OCI-LY7 (cell line): Measurements from ENCODE around the gene TRIO. TPM values are rescaled to one million over a fixed set of nuclear protein-coding genes. Genes with fewer than 3 reads are reported as not detected.

Experiments
- BruUV-seq: library from RNA; stranded (reverse); fragments of 400-500 nt; replicated peaks from 2 replicates; lab custom pipeline; 2021; lab: Mats Ljungman, UMichigan
- CTCF ChIA-PET: fragments of 300-600 bp; sonication (Branson Sonifier 250); formaldehyde crosslinking; loops from one replicate; lab custom pipeline; 2022; ENCODE audit warnings: antibody characterized with exemption; ENCODE audit not compliant: unreplicated experiment; lab: Charles Lee
- POLR2A ChIA-PET: fragments of 300-600 bp; sonication (Branson Sonifier 250); formaldehyde crosslinking; loops from one replicate; lab custom pipeline; 2022; ENCODE audit warnings: antibody characterized with exemption; lab: Charles Lee
- DNase-seq: peaks from one replicate; pipeline ENCODE4 v3.0.0-alpha.2; 2015; ENCODE audit warnings: low spot score
- H2AFZ ChIP-seq: fragments of 200-600 bp; sonication (generic), shearing (Covaris generic); 2 replicates; pipeline ENCODE4 v1.6.1; 2014; ENCODE audit warnings: mild to moderate bottlenecking, antibody characterized with exemption, low read length, moderate library complexity
- H3K27ac ChIP-seq: fragments of 200-600 bp; sonication (generic); 2 replicates; pipeline ENCODE4 v1.5.1; 2014; ENCODE audit warnings: mixed run types, low read depth, mild to moderate bottlenecking, moderate library complexity, low read length, inconsistent platforms; ENCODE audit not compliant: poor library complexity, severe bottlenecking
- H3K36me3 ChIP-seq: fragments of 200-600 bp; sonication (generic); 2 replicates; pipeline ENCODE4 v1.6.1; 2014; ENCODE audit warnings: mild to moderate bottlenecking, antibody characterized with exemption, low read length, moderate library complexity, mixed read lengths; ENCODE audit not compliant: insufficient read depth
- H3K4me1 ChIP-seq: fragments of 200-600 bp; sonication (generic); 2 replicates; pipeline ENCODE4 v1.5.1; 2014; ENCODE audit warnings: mild to moderate bottlenecking, low read length; ENCODE audit not compliant: insufficient read depth, poor library complexity, severe bottlenecking
- H3K4me2 ChIP-seq: fragments of 200-600 bp; sonication (generic); 2 replicates; pipeline ENCODE4 v1.6.1; 2014; ENCODE audit warnings: mild to moderate bottlenecking, low read length
- H3K4me3 ChIP-seq: fragments of 200-600 bp; sonication (generic); 2 replicates; pipeline ENCODE4 v1.5.1; 2014; ENCODE audit warnings: mild to moderate bottlenecking, low read depth, low read length; ENCODE audit not compliant: poor library complexity, severe bottlenecking
- H3K79me2 ChIP-seq: fragments of 200-600 bp; sonication (generic); 2 replicates; pipeline ENCODE4 v1.6.1; 2016; ENCODE audit warnings: low read depth, mild to moderate bottlenecking, low read length, moderate library complexity, mixed read lengths; ENCODE audit not compliant: insufficient read depth
- H3K9me2 ChIP-seq: fragments of 200-600 bp; sonication (generic); 2 replicates; pipeline ENCODE4 v1.6.1; 2016; ENCODE audit warnings: mild to moderate bottlenecking, low read length, mixed read lengths; ENCODE audit not compliant: insufficient read depth
- H3K9me3 ChIP-seq: fragments of 200-600 bp; sonication (generic); 2 replicates; pipeline ENCODE4 v1.6.1; 2014; ENCODE audit warnings: mild to moderate bottlenecking, mixed run types, low read length, mixed read lengths
- H4K20me1 ChIP-seq: fragments of 200-600 bp; sonication (generic); 2 replicates; pipeline ENCODE4 v1.6.1; 2014; ENCODE audit warnings: mild to moderate bottlenecking, antibody characterized with exemption, low read length, moderate library complexity, mixed read lengths; ENCODE audit not compliant: insufficient read depth
- EZH2phosphoT487 ChIP-seq: fragments of 200-600 bp; sonication (generic); IDR thresholded peaks from 2 replicates; pipeline ENCODE4 v1.6.1; 2018; ENCODE audit warnings: low read depth, borderline replicate concordance, mild to moderate bottlenecking, mixed run types, antibody characterized with exemption, low read length, moderate library complexity, mixed read lengths
- intact Hi-C: fragments of 100-400 bp; cut with micrococcal nuclease; formaldehyde crosslinking; loops from one replicate; pipeline ENCODE4 v1.10.0; 2022; ENCODE audit not compliant: unreplicated experiment
- total RNA-seq, 2 experiments: library from RNA; depleted of rRNA in 1 of 2; stranded (reverse); fragments of >200 nt in 1 of 2; shearing (Covaris generic) in 1 of 2; gene quantifications; 2 replicates each; pipeline ENCODE4 v1.2.3, GENCODE V29; 2014 to 2022
- TF ChIP-seq, protein P1 (sequence below): fragments of 200-600 bp; sonication (generic); conservative IDR thresholded peaks from 2 replicates; pipeline ENCODE4 v1.5.1; 2014; ENCODE audit warnings: mild to moderate bottlenecking, antibody characterized with exemption, low read length, moderate library complexity, mixed read lengths

TRIO gene
- total RNA-seq, 2 experiments from 2014 or later: 35.8 to 55.1 TPM

DNA sequence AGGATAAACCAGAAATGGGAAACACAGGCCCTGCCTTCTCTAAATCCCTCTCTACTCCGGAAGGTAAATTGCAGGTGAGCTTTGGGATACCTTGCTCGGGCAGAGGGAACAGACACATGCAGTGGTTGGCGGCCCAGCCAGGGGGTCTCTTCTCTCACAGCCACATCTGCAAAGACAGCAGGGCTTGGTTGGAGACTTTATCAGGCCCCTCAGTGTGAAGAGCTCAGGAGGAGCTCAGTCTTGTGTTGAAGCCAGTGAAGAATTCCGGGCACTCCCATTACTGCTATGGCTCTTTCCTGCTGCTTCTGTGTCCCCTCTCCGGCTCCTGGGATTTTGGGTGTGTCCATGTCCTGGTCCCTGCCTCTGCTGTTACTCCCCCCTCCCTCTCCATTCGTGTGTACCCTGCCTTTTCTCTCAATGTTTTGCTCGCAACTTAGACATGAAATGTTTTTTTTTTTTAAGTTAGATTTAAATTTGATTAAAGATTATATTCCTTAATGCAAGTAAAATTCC lies 99.8 kb downstream of the TRIO start:
- POLR2A ChIA-PET: no interaction called here
- no peaks in the 10 kb centered on the region for H4K20me1 ChIP-seq

DNA sequence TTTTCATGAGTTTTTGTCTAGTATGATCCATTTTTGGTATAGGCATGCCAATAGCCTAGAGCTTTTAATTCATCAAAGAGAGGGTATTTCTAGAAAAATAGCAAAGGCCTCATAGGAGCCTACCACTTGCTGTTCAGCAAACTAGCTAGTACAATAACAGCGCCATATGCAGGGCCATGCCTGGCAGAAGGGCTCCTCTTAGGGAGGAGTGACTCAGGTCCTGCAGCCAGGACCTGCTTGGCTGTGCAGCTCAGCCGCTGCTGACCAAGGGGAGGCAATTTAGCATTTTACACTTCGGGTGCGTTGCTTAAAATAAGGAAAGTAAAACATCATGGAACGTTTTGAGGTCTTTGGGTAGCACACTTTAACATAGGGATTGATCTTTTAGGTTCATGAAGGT lies 100.6 kb downstream of the TRIO start:
- no peaks in the 10 kb centered on the region for H3K79me2 ChIP-seq
- no peak overlapping the region for H3K27ac ChIP-seq
- DNase-seq: no peak
- H3K4me2 ChIP-seq: no peak overlapping the region
- intact Hi-C loops: no loop called here
- BruUV-seq: no TSS peak
- no peaks in the 10 kb centered on the region for H3K9me2 ChIP-seq
- ChIA-PET CTCF (no interaction called here), POLR2A (interaction anchor here (0.8 kb wide), 1 partner anchor 74 kb away, joined by 3 read pairs; no protein-coding TSS in a partner anchor)
- TF ChIP-seq, protein P1, sequence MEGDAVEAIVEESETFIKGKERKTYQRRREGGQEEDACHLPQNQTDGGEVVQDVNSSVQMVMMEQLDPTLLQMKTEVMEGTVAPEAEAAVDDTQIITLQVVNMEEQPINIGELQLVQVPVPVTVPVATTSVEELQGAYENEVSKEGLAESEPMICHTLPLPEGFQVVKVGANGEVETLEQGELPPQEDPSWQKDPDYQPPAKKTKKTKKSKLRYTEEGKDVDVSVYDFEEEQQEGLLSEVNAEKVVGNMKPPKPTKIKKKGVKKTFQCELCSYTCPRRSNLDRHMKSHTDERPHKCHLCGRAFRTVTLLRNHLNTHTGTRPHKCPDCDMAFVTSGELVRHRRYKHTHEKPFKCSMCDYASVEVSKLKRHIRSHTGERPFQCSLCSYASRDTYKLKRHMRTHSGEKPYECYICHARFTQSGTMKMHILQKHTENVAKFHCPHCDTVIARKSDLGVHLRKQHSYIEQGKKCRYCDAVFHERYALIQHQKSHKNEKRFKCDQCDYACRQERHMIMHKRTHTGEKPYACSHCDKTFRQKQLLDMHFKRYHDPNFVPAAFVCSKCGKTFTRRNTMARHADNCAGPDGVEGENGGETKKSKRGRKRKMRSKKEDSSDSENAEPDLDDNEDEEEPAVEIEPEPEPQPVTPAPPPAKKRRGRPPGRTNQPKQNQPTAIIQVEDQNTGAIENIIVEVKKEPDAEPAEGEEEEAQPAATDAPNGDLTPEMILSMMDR: no peak
- TF ChIP-seq EZH2phosphoT487: no peak
- no peaks in the 10 kb centered on the region for H3K36me3 ChIP-seq
- H4K20me1 ChIP-seq: no peaks in the 10 kb centered on the region
- H3K9me3 ChIP-seq: no peaks in the 10 kb centered on the region
- no peak overlapping the region for H2AFZ ChIP-seq
- no peak overlapping the region for H3K4me3 ChIP-seq
- peaks cover 1% of the 10 kb centered on the region for H3K4me1 ChIP-seq

More for the DNA sequence above, 99.8 kb downstream of the TRIO start:
- no peak for DNase-seq
- H3K36me3 ChIP-seq: no peaks in the 10 kb centered on the region
- H3K4me1 ChIP-seq: no peaks in the 10 kb centered on the region
- H3K9me3 ChIP-seq: no peaks in the 10 kb centered on the region
- BruUV-seq: no TSS peak
- TF ChIP-seq, protein P1: no peak
- no peak for TF ChIP-seq EZH2phosphoT487
- no peak overlapping the region for H3K4me3 ChIP-seq
- no peak overlapping the region for H3K4me2 ChIP-seq
- no peak overlapping the region for H2AFZ ChIP-seq
- H3K9me2 ChIP-seq: no peaks in the 10 kb centered on the region
- H3K27ac ChIP-seq: no peak overlapping the region
- H3K79me2 ChIP-seq: no peaks in the 10 kb centered on the region
- intact Hi-C loops: no loop called here
- CTCF ChIA-PET: no interaction called here

DNA sequence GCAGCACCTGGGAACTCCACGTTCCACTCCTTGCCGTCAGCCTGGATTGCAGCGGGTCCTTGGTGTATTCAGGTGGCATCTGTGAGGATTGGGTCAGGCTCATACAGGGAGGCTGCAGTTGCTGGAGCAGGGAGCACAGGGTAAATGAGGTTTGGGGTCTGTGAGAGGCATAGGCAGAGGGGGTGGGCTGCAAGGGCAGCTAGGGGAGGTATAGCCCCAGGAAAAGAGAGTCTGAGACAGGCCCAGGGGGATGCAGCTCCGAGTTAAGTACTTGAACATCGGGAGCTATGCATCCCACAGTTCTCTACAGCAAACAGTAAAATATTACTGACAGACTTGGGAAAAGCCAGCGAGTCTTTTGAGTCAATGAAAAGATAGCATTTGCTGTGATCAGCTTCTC lies 101.6 kb downstream of the TRIO start:
- BruUV-seq: no TSS peak
- no peak overlapping the region for H3K4me3 ChIP-seq
- no peaks in the 10 kb centered on the region for H3K79me2 ChIP-seq
- no peaks in the 10 kb centered on the region for H3K9me3 ChIP-seq
- ChIA-PET CTCF (no interaction called here), POLR2A (interaction anchor here (1.0 kb wide), 1 partner anchor 15 kb away, joined by 7 read pairs; no protein-coding TSS in a partner anchor)
- TF ChIP-seq, protein P1: no peak
- TF ChIP-seq EZH2phosphoT487: no peak
- H4K20me1 ChIP-seq: no peaks in the 10 kb centered on the region
- DNase-seq: no peak
- no peaks in the 10 kb centered on the region for H3K36me3 ChIP-seq
- no peak overlapping the region for H3K27ac ChIP-seq
- intact Hi-C loops: no loop called here
- no peak overlapping the region for H3K4me2 ChIP-seq
- no peak overlapping the region for H2AFZ ChIP-seq
- peaks cover 11% of the 10 kb centered on the region for H3K4me1 ChIP-seq
- H3K9me2 ChIP-seq: no peaks in the 10 kb centered on the region
